Measurements from ENCODE around the gene TECPR1.

Gene TECPR1

GRCh38 chr7:98251601-98252424, at the start of gene TECPR1:
Gene TECPR1 (minus strand): TSS chr7:98252232. CDS start chr7:98246146, 6,086 bp downstream.
- peak; percentile 92 to 95 (median 93) for DNase-seq

- no peak for DNase-seq
Observed at GRCh38 chr7:98300595-98301372, 48.8 kb upstream of the TECPR1 start.

- DNase-seq = no peak
Observed at GRCh38 chr7:98297626-98298286, 45.7 kb upstream of the TECPR1 start.

GRCh38 chr7:98296833-98297232, 44.8 kb upstream of the TECPR1 start:
- DNase-seq = no peak

- DNase-seq = no peak
Observed at GRCh38 chr7:98295467-98296192, 43.6 kb upstream of the TECPR1 start.

GRCh38 chr7:98294798-98295382, 42.9 kb upstream of the TECPR1 start:
- peak; percentile 60 to 79 (median 61) for DNase-seq

- DNase-seq = no peak
Observed at GRCh38 chr7:98294326-98294725, 42.3 kb upstream of the TECPR1 start.

GRCh38 chr7:98293746-98294145, 41.7 kb upstream of the TECPR1 start:
- no peak for DNase-seq

GRCh38 chr7:98293265-98293664, 41.2 kb upstream of the TECPR1 start:
- no peak for DNase-seq

- no peak for DNase-seq
Observed at GRCh38 chr7:98291717-98292116, 39.7 kb upstream of the TECPR1 start.

GRCh38 chr7:98289333-98289875, 37.4 kb upstream of the TECPR1 start:
- no peak for DNase-seq

- DNase-seq = no peak
Observed at GRCh38 chr7:98288064-98288823, 36.2 kb upstream of the TECPR1 start.

- DNase-seq = peak in 2 of 3 experiments; percentile 12 to 20
Observed at GRCh38 chr7:98287486-98287959, 35.5 kb upstream of the TECPR1 start.

GRCh38 chr7:98286701-98287485, 34.9 kb upstream of the TECPR1 start:
- DNase-seq = no peak

- no peak for DNase-seq
Observed at GRCh38 chr7:98286093-98286539, 34.1 kb upstream of the TECPR1 start.

- DNase-seq = no peak
Observed at GRCh38 chr7:98285157-98286092, 33.4 kb upstream of the TECPR1 start.

- DNase-seq = no peak
Observed at GRCh38 chr7:98284335-98285036, 32.5 kb upstream of the TECPR1 start.

- no peak for DNase-seq
Observed at GRCh38 chr7:98283887-98284222, 31.8 kb upstream of the TECPR1 start.

Measured in NCI-H1417 (cell line).